Uterus (tissue), 4 donors: Measurements from ENCODE around the gene CA12. TPM values are rescaled to one million over a fixed set of nuclear protein-coding genes. Genes with fewer than 3 reads are reported as not detected.
"Not testable (repeated sequence)": the region's sequence is repeated elsewhere in the genome, so short reads cannot be mapped to it uniquely, and the experiment has no call there.

Source experiments
- DNase-seq, 2 donors: peaks; one replicate each; pipeline ENCODE4 v3.0.0-alpha.2; 2019 to 2020
- H3K27ac ChIP-seq, 2 donors: fragments of 200-600 bp; sonication (generic); 1 replicate in 1 of 2; 2 replicates in 1 of 2; pipeline ENCODE4 v1.5.1; 2016 to 2018
- H3K27me3 ChIP-seq, 2 donors: fragments of 200-600 bp; sonication (generic); one replicate each; pipeline ENCODE4 v1.5.1; 2018 to 2019; ENCODE audit warnings: control low read depth in 1 of 2
- H3K36me3 ChIP-seq, 2 donors: fragments of 200-600 bp; sonication (generic); one replicate each; pipeline ENCODE4 v1.5.1; 2019; ENCODE audit warnings: control low read depth in 1 of 2
- H3K4me1 ChIP-seq, 2 donors: fragments of 200-600 bp; sonication (generic); one replicate each; pipeline ENCODE4 v1.5.1; 2018 to 2019; ENCODE audit warnings: control low read depth in 1 of 2
- H3K4me3 ChIP-seq, 2 donors: fragments of 200-600 bp; sonication (generic); 1 replicate in 1 of 2; 2 replicates in 1 of 2; pipeline ENCODE4 v1.5.1; 2018 to 2019; ENCODE audit warnings: mild to moderate bottlenecking in 1 of 2
- H3K9me3 ChIP-seq, 2 donors: fragments of 200-600 bp; sonication (generic); one replicate each; pipeline ENCODE4 v1.5.1; 2019; ENCODE audit warnings: control low read depth in 1 of 2
- POLR2A ChIP-seq, 2 donors: fragments of 450-650 bp; IDR thresholded peaks; one replicate each; pipeline ENCODE4 v1.6.1; 2016; ENCODE audit warnings: antibody characterized with exemption in 2 of 2, mild to moderate bottlenecking in 1 of 2, moderate library complexity in 1 of 2
- intact Hi-C: fragments of 100-400 bp; cut with DNase I; formaldehyde crosslinking; loops from one replicate; pipeline ENCODE4 v1.15.1; 2023; ENCODE audit warnings: low total_unique reads
- total RNA-seq, 4 donors: library from RNA; depleted of rRNA in 3 of 4; stranded (reverse); fragments of >200 nt in 3 of 4; gene quantifications; one replicate each; pipeline versions ENCODE4 v1.1.0 to v1.2.4, GENCODE V29; 2014 to 2023
- TF ChIP-seq, protein P1 (sequence below), 4 experiments: fragments of 200-600 bp in 2 of 4; fragments of 450-650 bp in 2 of 4; sonication (generic) in 2 of 4; IDR thresholded peaks; one replicate each; pipeline ENCODE4 v1.5.1; 2016 to 2019; ENCODE audit warnings: antibody characterized with exemption in 4 of 4, mild to moderate bottlenecking in 2 of 4, moderate library complexity in 1 of 4
- donor health status: DM: yes; HTN: yes; CAD: no.

Gene CA12
- total RNA-seq, 4 donors from 2014 or later = 0.29 to 11.8 (median 8.0) TPM

DNA sequence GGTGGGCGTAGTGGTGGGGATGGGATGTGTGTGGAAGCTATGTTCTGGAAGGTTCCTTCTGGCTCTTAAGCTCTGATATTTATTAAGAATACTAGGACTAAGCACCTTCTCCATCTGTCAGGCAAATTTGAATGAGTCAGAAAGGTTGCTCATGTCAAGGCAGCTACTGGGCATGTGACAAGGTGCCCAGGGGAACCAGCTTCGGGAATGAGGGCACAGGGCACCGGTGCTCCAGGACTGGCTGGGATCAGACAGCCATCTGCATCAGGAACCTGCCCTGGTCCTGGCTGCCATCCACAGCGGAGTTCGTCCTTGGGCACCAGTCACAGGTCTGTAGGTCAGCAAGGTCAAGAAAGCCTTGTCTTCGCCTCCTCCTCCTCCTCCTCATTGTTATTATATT lies 32.5 kb downstream of the CA12 start:
- Histone ChIP-seq H3K27me3 (no peaks in the 10 kb centered on the region), H3K36me3 (no peaks in the 10 kb centered on the region), H3K27ac (peak overlapping the region in 1 of 2 donors; percentile 62), H3K4me3 (no peak overlapping the region), H3K9me3 (no peaks in the 10 kb centered on the region), H3K4me1 (peaks cover 0 to 10% of the 10 kb centered on the region in 2 donors)
- no peak for TF ChIP-seq POLR2A (IDR thresholded peaks at IDR 0.05)
- TF ChIP-seq, protein P1, sequence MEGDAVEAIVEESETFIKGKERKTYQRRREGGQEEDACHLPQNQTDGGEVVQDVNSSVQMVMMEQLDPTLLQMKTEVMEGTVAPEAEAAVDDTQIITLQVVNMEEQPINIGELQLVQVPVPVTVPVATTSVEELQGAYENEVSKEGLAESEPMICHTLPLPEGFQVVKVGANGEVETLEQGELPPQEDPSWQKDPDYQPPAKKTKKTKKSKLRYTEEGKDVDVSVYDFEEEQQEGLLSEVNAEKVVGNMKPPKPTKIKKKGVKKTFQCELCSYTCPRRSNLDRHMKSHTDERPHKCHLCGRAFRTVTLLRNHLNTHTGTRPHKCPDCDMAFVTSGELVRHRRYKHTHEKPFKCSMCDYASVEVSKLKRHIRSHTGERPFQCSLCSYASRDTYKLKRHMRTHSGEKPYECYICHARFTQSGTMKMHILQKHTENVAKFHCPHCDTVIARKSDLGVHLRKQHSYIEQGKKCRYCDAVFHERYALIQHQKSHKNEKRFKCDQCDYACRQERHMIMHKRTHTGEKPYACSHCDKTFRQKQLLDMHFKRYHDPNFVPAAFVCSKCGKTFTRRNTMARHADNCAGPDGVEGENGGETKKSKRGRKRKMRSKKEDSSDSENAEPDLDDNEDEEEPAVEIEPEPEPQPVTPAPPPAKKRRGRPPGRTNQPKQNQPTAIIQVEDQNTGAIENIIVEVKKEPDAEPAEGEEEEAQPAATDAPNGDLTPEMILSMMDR (IDR thresholded peaks at IDR 0.05) = no peak
- intact Hi-C loops = no loop called here
- no peak for DNase-seq

DNA sequence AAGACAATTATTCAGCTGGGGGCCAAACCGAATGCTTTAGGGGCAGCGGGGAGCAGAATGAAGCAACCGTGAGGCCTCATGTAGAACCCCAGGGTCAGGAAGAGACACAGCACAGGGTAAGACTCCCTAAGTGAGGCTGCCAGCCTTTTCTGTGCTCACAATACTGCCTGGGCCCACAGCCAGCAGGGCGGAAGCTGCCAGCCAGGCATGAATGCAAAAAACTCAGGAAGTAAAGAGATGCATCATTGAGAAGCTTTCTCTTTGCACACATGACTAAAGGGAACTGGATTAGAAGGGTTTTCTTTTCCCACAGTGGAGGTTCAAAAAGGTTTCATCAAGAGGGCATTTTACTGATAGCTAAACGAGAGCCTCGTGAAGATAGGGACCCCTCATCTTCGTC lies 33.3 kb downstream of the CA12 start:
- H3K36me3 ChIP-seq = no peaks in the 10 kb centered on the region
- H3K27me3 ChIP-seq = no peaks in the 10 kb centered on the region
- DNase-seq = peak in 1 of 2 donors; percentile 50
- peak overlapping the region in 1 of 2 donors; percentile 62 for H3K27ac ChIP-seq
- H3K9me3 ChIP-seq = no peaks in the 10 kb centered on the region
- peaks cover 0 to 10% of the 10 kb centered on the region in 2 donors for H3K4me1 ChIP-seq
- intact Hi-C loops = no loop called here
- no peak overlapping the region for H3K4me3 ChIP-seq
- TF ChIP-seq, protein P1 (IDR thresholded peaks at IDR 0.05) = no peak
- TF ChIP-seq POLR2A (IDR thresholded peaks at IDR 0.05) = no peak

DNA sequence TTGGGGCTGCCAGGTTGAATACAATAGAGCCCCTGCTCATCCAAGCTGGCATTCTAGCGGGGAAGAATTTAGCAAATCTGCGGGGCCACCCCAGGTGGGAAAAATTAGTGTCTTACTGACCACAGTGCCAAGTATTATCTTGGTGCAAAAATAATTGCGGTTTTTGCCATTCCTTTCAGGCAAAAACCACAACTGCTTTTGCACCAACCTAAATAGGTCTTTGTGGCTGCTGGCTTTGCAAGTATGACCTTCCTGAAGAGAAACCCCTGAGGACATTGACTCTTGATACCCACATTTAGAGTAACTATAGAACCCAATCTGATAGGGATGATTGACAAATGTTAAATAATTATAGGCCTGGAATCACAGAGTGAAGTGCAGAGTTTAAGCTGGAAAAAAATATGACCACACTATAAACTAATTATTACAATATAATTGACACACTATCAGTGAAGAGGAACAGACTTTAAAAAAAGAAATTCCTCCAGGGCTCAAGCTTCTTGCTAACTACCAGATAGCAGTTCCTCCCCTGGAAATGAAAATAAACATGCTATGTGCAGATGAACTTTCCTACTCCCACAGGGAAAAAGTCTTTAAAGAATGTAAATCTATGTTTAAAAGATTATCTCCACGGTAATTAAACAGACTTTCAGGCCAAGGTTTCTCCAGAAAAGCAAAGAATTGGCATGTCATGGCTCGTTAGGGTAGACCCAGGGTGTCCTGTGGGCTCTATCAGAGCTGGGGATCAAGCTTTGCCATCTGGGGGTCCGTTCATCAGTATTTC lies 34.4 kb downstream of the CA12 start:
- Histone ChIP-seq H3K36me3 (no peaks in the 10 kb centered on the region), H3K4me3 (no peak overlapping the region), H3K27me3 (no peaks in the 10 kb centered on the region), H3K27ac (peak overlapping the region in 1 of 2 donors; percentile 62), H3K9me3 (no peaks in the 10 kb centered on the region), H3K4me1 (peaks cover 0 to 10% of the 10 kb centered on the region in 2 donors)
- no peak for TF ChIP-seq POLR2A (IDR thresholded peaks at IDR 0.05)
- TF ChIP-seq, protein P1 (IDR thresholded peaks at IDR 0.05) = no peak
- DNase-seq = no peak
- intact Hi-C loops = no loop called here

DNA sequence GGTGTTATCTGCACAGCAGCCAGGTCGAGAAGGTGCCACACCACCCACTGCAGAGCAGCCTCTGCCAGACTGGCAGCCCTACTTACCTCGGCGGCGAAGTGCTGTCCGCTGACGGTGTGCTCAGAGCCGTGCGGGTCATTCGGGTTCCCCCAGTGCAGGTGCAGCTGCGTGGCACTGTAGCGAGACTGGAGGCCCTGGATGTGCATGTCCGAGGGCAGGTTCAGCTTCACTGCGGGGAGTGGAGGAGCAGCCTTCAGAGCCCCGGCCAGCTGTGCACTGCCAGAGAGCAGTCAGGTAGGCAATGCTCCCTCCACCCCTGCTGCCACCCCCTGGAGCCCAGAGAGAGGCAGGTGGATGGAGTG lies 36.3 kb downstream of the CA12 start:
- no peaks in the 10 kb centered on the region for H3K36me3 ChIP-seq
- H3K4me3 ChIP-seq = no peak overlapping the region
- no peak overlapping the region for H3K27ac ChIP-seq
- no peaks in the 10 kb centered on the region for H3K9me3 ChIP-seq
- H3K4me1 ChIP-seq = peaks cover 0 to 4% of the 10 kb centered on the region in 2 donors
- intact Hi-C loops = no loop called here
- no peaks in the 10 kb centered on the region for H3K27me3 ChIP-seq
- no peak for DNase-seq
- no peak for TF ChIP-seq POLR2A (IDR thresholded peaks at IDR 0.05)
- TF ChIP-seq, protein P1 (IDR thresholded peaks at IDR 0.05) = no peak

DNA sequence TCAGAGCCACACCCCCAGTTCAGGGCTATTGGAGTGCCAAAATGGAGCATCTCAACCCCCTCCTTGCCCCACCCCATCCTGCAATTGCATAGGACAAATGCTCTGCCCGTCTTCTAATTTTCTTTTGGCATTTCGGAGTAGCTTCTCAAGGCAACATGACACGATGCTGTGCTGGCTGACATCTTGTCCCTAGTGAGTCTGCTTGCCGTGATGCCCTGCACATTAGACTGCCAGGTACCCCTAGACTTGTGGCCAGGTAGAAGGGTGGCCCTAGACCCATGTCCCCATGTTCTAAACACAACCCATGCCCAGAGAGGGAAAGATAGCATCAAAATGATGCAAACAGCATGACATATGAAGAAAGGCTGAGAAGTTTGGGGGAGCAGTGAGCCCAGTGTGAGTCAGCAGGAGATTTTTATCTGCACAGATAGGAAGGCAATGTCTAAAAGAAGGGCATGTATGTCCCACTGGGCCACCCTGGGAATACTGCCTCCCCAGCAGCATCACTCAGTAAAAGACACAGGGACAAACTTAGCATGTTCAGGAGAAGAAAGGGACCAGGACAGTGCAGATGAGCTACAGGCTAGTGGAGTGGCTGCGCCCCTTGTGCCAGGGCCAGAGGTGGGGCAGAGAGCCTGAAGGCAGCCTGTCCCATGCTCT lies 36.8 kb downstream of the CA12 start:
- no peak overlapping the region for H3K4me3 ChIP-seq
- no peaks in the 10 kb centered on the region for H3K4me1 ChIP-seq
- no peaks in the 10 kb centered on the region for H3K9me3 ChIP-seq
- DNase-seq = no peak
- intact Hi-C loops = no loop called here
- H3K27me3 ChIP-seq = no peaks in the 10 kb centered on the region
- H3K36me3 ChIP-seq = no peaks in the 10 kb centered on the region
- TF ChIP-seq POLR2A (IDR thresholded peaks at IDR 0.05) = no peak
- TF ChIP-seq, protein P1 (IDR thresholded peaks at IDR 0.05) = no peak
- no peak overlapping the region for H3K27ac ChIP-seq

DNA sequence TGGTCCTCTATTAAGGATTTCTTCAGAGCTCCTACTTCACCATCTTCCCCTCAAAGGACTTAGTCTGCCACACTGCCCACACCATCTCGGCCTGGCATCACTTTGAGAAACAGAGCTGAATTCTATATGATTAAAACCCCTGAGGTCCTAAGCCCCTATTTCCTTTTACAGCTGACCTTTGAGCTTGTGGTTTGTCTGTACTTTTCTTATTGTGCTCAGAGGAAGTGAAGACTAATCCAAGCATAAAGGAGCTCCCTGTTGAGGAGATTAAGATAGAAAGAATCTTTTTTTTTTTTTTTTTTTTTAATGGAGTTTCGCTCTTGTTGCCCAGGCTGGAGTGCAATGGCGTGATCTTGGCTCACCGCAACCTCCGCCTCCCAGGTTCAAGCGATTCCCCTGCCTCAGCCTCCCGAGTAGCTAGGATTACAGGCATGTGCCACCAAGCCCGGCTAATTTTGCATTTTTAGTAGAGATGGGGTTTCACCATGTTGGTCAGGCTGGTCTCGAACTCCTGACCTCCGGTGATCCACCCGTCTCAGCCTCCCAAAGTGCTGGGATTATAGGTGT lies 38.6 kb downstream of the CA12 start:
- H3K36me3 ChIP-seq, H3K27me3 ChIP-seq, DNase-seq, H3K9me3 ChIP-seq, H3K4me3 ChIP-seq, intact Hi-C loops, H3K4me1 ChIP-seq, H3K27ac ChIP-seq: not testable (repeated sequence)
